Upper lobe of left lung (tissue), 6 donors: ENCODE results near the gene TRIM34. TPM values are rescaled to one million over a fixed set of nuclear protein-coding genes. Genes with fewer than 3 reads are reported as not detected.
"Not testable (repeated sequence)": the region's sequence is repeated elsewhere in the genome, so short reads cannot be mapped to it uniquely, and the experiment has no call there.

ENCODE experiments used
- ATAC-seq, 2 donors: fragments of 200-7000 bp; cut with Tn5 transposase; one replicate each; pipeline ENCODE4 v1.9.1; 2022; ENCODE audit warnings: mild to moderate bottlenecking in 2 of 2, moderate library complexity in 2 of 2; ENCODE audit not compliant: low FRiP score in 2 of 2
- DNase-seq, 2 donors: peaks; one replicate each; pipeline ENCODE4 v3.0.0-alpha.2; 2019 to 2020
- H3K27ac ChIP-seq, 4 donors: fragments of 200-600 bp; sonication (generic); one replicate each; pipeline ENCODE4 v1.5.1; 2016 to 2019
- H3K27me3 ChIP-seq, 4 donors: fragments of 200-600 bp; sonication (generic); one replicate each; pipeline ENCODE4 v1.5.1; 2017 to 2019
- H3K36me3 ChIP-seq, 4 donors: fragments of 200-600 bp; sonication (generic); one replicate each; pipeline ENCODE4 v1.5.1; 2016 to 2019
- H3K4me1 ChIP-seq, 4 donors: fragments of 200-600 bp; sonication (generic); one replicate each; pipeline ENCODE4 v1.5.1; 2018 to 2019
- H3K4me3 ChIP-seq, 4 donors: fragments of 200-600 bp; sonication (generic); one replicate each; pipeline ENCODE4 v1.5.1; 2017 to 2019; ENCODE audit warnings: mild to moderate bottlenecking in 2 of 4, moderate library complexity in 1 of 4
- H3K9me3 ChIP-seq, 4 donors: fragments of 200-600 bp; sonication (generic); one replicate each; pipeline ENCODE4 v1.5.1; 2018 to 2019
- EP300 ChIP-seq, 4 donors: sonication (generic); formaldehyde crosslinking; IDR thresholded peaks; one replicate each; pipeline ENCODE4 v1.5.1; 2017; ENCODE audit warnings: antibody characterized with exemption in 4 of 4, control low read depth in 2 of 4
- POLR2A ChIP-seq, 4 donors: fragments of 450-650 bp; IDR thresholded peaks; one replicate each; pipeline ENCODE4 v1.5.1; 2016 to 2017; ENCODE audit warnings: antibody characterized with exemption in 4 of 4, mild to moderate bottlenecking in 2 of 4
- POLR2AphosphoS5 ChIP-seq, 2 donors: sonication (generic); formaldehyde crosslinking; IDR thresholded peaks; one replicate each; pipeline ENCODE4 v1.5.1; 2017; ENCODE audit warnings: antibody characterized with exemption in 2 of 2
- WGBS, 2 donors: methylation state at CpG; one replicate each; pipeline ENCODE4 v1.1.5; 2017 to 2018; 5-methylcytosine and 5-hydroxymethylcytosine counted together
- total RNA-seq, 6 donors: library from RNA; depleted of rRNA in 4 of 6; stranded (reverse); fragments of >200 nt in 4 of 6; gene quantifications; one replicate each; pipeline versions ENCODE4 v1.1.0 to v1.2.1, GENCODE V29; 2016 to 2021
- TF ChIP-seq, protein P1 (sequence below), 6 experiments: fragments of 450-650 bp in 4 of 6; fragments of 200-600 bp in 2 of 6; sonication (generic) in 2 of 6; IDR thresholded peaks; one replicate each; pipeline ENCODE4 v1.5.1; 2016 to 2019; ENCODE audit warnings: antibody characterized with exemption in 6 of 6
- donor health status: DM: no; HTN: no; CAD: no; lungs with moderate emphysema.
- donor health status: DM: no; HTN: yes; CAD: no; lungs with severe emphysema.

The TRIM34 gene
- total RNA-seq, 6 donors from 2014 or later, result 5.8 to 15.0 (median 8.4) TPM

DNA sequence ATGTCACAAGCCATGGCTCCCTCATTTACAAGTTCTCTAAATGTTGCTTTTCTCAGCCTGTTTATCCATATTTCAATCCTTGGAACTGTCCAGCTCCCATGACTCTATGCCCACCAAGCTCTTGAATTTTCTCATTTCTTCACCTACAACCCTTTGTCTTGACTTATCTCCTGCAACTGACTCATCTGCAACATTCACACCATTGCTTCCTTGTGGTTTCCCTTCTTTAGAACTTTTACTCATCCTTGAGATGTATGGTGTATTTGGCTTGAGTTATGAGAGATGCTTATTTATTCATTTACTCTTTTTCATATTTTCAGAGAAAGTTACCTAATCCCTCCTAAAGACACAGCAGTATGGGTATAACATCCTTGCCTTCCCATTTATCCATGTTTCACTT, 18.8 kb downstream of the TRIM34 start:
- TF ChIP-seq POLR2A (IDR thresholded peaks at IDR 0.05) (no peak), EP300 (IDR thresholded peaks at IDR 0.05) (no peak), POLR2AphosphoS5 (IDR thresholded peaks at IDR 0.05) (no peak)
- TF ChIP-seq, protein P1, sequence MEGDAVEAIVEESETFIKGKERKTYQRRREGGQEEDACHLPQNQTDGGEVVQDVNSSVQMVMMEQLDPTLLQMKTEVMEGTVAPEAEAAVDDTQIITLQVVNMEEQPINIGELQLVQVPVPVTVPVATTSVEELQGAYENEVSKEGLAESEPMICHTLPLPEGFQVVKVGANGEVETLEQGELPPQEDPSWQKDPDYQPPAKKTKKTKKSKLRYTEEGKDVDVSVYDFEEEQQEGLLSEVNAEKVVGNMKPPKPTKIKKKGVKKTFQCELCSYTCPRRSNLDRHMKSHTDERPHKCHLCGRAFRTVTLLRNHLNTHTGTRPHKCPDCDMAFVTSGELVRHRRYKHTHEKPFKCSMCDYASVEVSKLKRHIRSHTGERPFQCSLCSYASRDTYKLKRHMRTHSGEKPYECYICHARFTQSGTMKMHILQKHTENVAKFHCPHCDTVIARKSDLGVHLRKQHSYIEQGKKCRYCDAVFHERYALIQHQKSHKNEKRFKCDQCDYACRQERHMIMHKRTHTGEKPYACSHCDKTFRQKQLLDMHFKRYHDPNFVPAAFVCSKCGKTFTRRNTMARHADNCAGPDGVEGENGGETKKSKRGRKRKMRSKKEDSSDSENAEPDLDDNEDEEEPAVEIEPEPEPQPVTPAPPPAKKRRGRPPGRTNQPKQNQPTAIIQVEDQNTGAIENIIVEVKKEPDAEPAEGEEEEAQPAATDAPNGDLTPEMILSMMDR (IDR thresholded peaks at IDR 0.05), result no peak
- no peaks in the 10 kb centered on the region for H3K27me3 ChIP-seq
- H3K36me3 ChIP-seq, result peaks cover 3 to 45% (median 12%) of the 10 kb centered on the region in 4 donors
- no peaks in the 10 kb centered on the region for H3K9me3 ChIP-seq
- H3K4me3 ChIP-seq, result no peak overlapping the region
- H3K27ac ChIP-seq, result no peak overlapping the region
- DNase-seq (no peak), ATAC-seq (no peak)
- no peaks in the 10 kb centered on the region for H3K4me1 ChIP-seq

GRCh38 chr11:5646139-5646538, 21.3 kb downstream of the TRIM34 start:
- Histone ChIP-seq H3K4me1 (no peaks in the 10 kb centered on the region), H3K27ac (no peak overlapping the region), H3K27me3 (no peaks in the 10 kb centered on the region), H3K4me3 (no peak overlapping the region), H3K9me3 (no peaks in the 10 kb centered on the region), H3K36me3 (peaks cover 3 to 36% (median 12%) of the 10 kb centered on the region in 4 donors)
- TF ChIP-seq POLR2AphosphoS5 (IDR thresholded peaks at IDR 0.05), result no peak
- no peak for TF ChIP-seq POLR2A (IDR thresholded peaks at IDR 0.05)
- TF ChIP-seq EP300 (IDR thresholded peaks at IDR 0.05), result no peak
- TF ChIP-seq, protein P1 (IDR thresholded peaks at IDR 0.05), result no peak
- DNase-seq (no peak), ATAC-seq (no peak)
- 92 to 97% methylated on average over 3 of the region's 3 CpGs for WGBS, 2 donors

DNA sequence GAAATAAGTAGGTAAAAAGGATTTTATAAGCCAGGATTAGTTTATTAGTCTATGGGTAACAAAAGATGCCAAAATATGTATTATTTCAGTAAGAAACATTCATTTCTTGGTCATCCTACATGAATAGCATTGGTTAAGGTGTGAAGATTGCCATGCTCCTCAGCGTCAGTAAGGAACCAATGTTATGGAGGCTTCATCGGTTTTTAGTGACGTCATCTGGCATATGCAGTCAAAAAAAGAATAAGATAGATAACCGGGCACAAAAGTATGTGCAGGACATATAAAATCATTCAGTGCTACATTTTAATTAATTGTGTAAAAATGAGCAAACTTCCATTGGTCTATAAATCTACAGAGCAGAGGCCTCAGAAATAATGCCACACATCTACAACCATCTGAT, 30.7 kb downstream of the TRIM34 start:
- H3K4me1 ChIP-seq, result no peaks in the 10 kb centered on the region
- 92 to 94% methylated on average over 4 of the region's 4 CpGs for WGBS, 2 donors
- ATAC-seq, result no peak
- no peaks in the 10 kb centered on the region for H3K9me3 ChIP-seq
- H3K27ac ChIP-seq, result no peak overlapping the region
- no peak for TF ChIP-seq POLR2A (IDR thresholded peaks at IDR 0.05)
- TF ChIP-seq, protein P1 (IDR thresholded peaks at IDR 0.05), result no peak
- no peak for TF ChIP-seq POLR2AphosphoS5 (IDR thresholded peaks at IDR 0.05)
- no peak for TF ChIP-seq EP300 (IDR thresholded peaks at IDR 0.05)
- no peaks in the 10 kb centered on the region for H3K36me3 ChIP-seq
- H3K27me3 ChIP-seq, result no peaks in the 10 kb centered on the region
- H3K4me3 ChIP-seq, result no peak overlapping the region
- no peak for DNase-seq

- H3K27ac ChIP-seq, H3K4me1 ChIP-seq, DNase-seq, H3K27me3 ChIP-seq, H3K9me3 ChIP-seq, H3K4me3 ChIP-seq, ATAC-seq, H3K36me3 ChIP-seq: not testable (repeated sequence)
- 88 to 96% methylated on average over 2 of the region's 2 CpGs for WGBS, 2 donors
Measured at GRCh38 chr11:5656956-5657355, 32.2 kb downstream of the TRIM34 start.

DNA sequence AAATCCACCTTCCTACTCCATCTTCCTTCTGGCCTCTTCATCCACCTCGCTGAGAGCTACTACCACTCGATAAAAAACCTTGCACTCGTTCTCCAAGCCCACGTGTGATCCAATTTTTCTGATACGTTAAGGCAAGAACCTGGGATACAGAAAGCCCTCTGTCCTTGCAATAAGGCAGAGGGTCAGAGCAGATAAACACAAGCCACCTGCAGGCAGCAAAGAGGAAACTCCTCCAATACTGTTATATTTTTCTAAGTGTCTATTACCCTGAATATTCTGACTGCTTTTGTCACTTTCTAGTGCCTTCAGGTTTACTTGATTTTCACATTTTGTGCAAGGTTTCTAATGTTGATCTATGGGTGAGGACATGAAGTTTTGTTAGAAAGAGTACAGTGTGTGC, 33.5 kb downstream of the TRIM34 start:
- no peak overlapping the region for H3K4me3 ChIP-seq
- DNase-seq, result no peak
- peaks cover 0 to 8% (median 0%) of the 10 kb centered on the region in 4 donors for H3K36me3 ChIP-seq
- WGBS, 2 donors, result 90 to 93% methylated on average over 5 of the region's 5 CpGs
- no peaks in the 10 kb centered on the region for H3K4me1 ChIP-seq
- TF ChIP-seq, protein P1 (IDR thresholded peaks at IDR 0.05), result no peak
- no peak for TF ChIP-seq POLR2AphosphoS5 (IDR thresholded peaks at IDR 0.05)
- no peak for TF ChIP-seq POLR2A (IDR thresholded peaks at IDR 0.05)
- TF ChIP-seq EP300 (IDR thresholded peaks at IDR 0.05), result no peak
- ATAC-seq, result no peak
- no peak overlapping the region for H3K27ac ChIP-seq
- no peaks in the 10 kb centered on the region for H3K9me3 ChIP-seq
- no peaks in the 10 kb centered on the region for H3K27me3 ChIP-seq
